Measurements from ENCODE around the gene VPS54.

VPS54 gene

GRCh38 chr2:63888490-63889402, 130.5 kb downstream of the VPS54 start:
- Histone ChIP-seq H3K27ac (no peak overlapping the region), H3K79me2 (no peaks in the 10 kb centered on the region), H3K36me3 (ENCODE audit: control insufficient read depth, insufficient read depth, low read length) (no peaks in the 10 kb centered on the region), H2AFZ (no peak overlapping the region), H3K9ac (no peak overlapping the region), H3K9me3 (ENCODE audit: control insufficient read depth, low read length) (no peaks in the 10 kb centered on the region), H3K27me3 (ENCODE audit: control insufficient read depth, insufficient read depth, low read length) (no peaks in the 10 kb centered on the region), H3K4me2 (ENCODE audit: low read length) (no peak overlapping the region), H3K4me1 (peaks cover 5% of the 10 kb centered on the region), H3K4me3 (ENCODE audit: low read depth, low read length) (no peak overlapping the region)
- TF ChIP-seq CTCF (IDR thresholded peaks at IDR 0.05), result peak; percentile 88

GRCh38 chr2:63888053-63888452, 131.2 kb downstream of the VPS54 start:
- Histone ChIP-seq H3K4me3 (ENCODE audit: low read depth, low read length) (no peak overlapping the region), H3K9ac (no peak overlapping the region), H3K36me3 (ENCODE audit: control insufficient read depth, insufficient read depth, low read length) (no peaks in the 10 kb centered on the region), H2AFZ (no peak overlapping the region), H3K27me3 (ENCODE audit: control insufficient read depth, insufficient read depth, low read length) (no peaks in the 10 kb centered on the region), H3K4me2 (ENCODE audit: low read length) (no peak overlapping the region), H3K4me1 (peaks cover 5% of the 10 kb centered on the region), H3K79me2 (no peaks in the 10 kb centered on the region), H3K9me3 (ENCODE audit: control insufficient read depth, low read length) (no peaks in the 10 kb centered on the region), H3K27ac (no peak overlapping the region)
- TF ChIP-seq CTCF (IDR thresholded peaks at IDR 0.05), result no peak

- no peak overlapping the region for H3K4me2 ChIP-seq (ENCODE audit: low read length)
- no peak overlapping the region for H2AFZ ChIP-seq
- no peaks in the 10 kb centered on the region for H3K36me3 ChIP-seq (ENCODE audit: control insufficient read depth, insufficient read depth, low read length)
- H3K27me3 ChIP-seq (ENCODE audit: control insufficient read depth, insufficient read depth, low read length), result no peaks in the 10 kb centered on the region
- no peak overlapping the region for H3K27ac ChIP-seq
- H3K79me2 ChIP-seq, result peaks cover under 1% of the 10 kb centered on the region
- no peak for TF ChIP-seq CTCF (IDR thresholded peaks at IDR 0.05)
- H3K9me3 ChIP-seq (ENCODE audit: control insufficient read depth, low read length), result no peaks in the 10 kb centered on the region
- no peak overlapping the region for H3K9ac ChIP-seq
- H3K4me1 ChIP-seq, result peaks cover 5% of the 10 kb centered on the region
- no peak overlapping the region for H3K4me3 ChIP-seq (ENCODE audit: low read depth, low read length)
Observed at GRCh38 chr2:63886445-63886844, 132.8 kb downstream of the VPS54 start.

- no peaks in the 10 kb centered on the region for H3K27me3 ChIP-seq (ENCODE audit: control insufficient read depth, insufficient read depth, low read length)
- H3K36me3 ChIP-seq (ENCODE audit: control insufficient read depth, insufficient read depth, low read length), result no peaks in the 10 kb centered on the region
- no peaks in the 10 kb centered on the region for H3K9me3 ChIP-seq (ENCODE audit: control insufficient read depth, low read length)
- TF ChIP-seq CTCF (IDR thresholded peaks at IDR 0.05), result no peak
- no peaks in the 10 kb centered on the region for H3K4me1 ChIP-seq
- no peak overlapping the region for H3K9ac ChIP-seq
- no peak overlapping the region for H3K4me2 ChIP-seq (ENCODE audit: low read length)
- H2AFZ ChIP-seq, result no peak overlapping the region
- no peak overlapping the region for H3K4me3 ChIP-seq (ENCODE audit: low read depth, low read length)
- peaks cover 3% of the 10 kb centered on the region for H3K79me2 ChIP-seq
- no peak overlapping the region for H3K27ac ChIP-seq
Observed at GRCh38 chr2:63882395-63883105, 136.7 kb downstream of the VPS54 start.

Data from parathyroid adenoma (tissue), 2 donors.